H54 (cell line): ENCODE measurements around the gene DCLK3.
A peak's percentile ranks its signal among the peaks of the same experiment; 100 is the strongest.

Experiments
- DNase-seq: peaks from one replicate; pipeline ENCODE4 v3.0.0; 2011; ENCODE audit warnings: low spot score, mixed read lengths; ENCODE audit not compliant: insufficient read length
- FAIRE-seq: peaks from 3 replicates; lab custom pipeline; 2011; peaks lifted over from hg19 to GRCh38; lab: Jason Lieb, UNC
- POLR2A ChIP-seq: IDR thresholded peaks from 2 replicates; pipeline ENCODE4 v1.6.1; 2011; ENCODE audit warnings: low read depth, mild to moderate bottlenecking, low read length

Gene DCLK3

DNA sequence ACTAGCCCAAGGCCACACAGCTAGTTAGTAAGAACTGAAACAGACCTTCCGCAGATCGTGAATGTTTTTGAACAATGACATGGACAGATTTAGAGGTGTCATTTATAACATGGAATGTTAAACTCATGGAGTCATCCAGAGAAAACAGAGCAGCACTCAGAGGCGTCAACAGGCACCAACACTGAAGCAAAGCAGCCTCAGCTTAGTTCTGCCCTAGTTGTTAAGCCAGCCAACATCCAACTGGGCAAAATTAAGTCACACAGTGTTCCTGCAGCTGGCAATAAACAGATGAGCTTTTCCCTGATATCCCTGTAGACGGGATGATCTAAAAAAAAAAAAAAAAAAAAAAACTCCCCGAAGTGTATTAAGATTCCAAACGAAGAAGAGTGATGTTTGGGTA lies 13.6 kb downstream of the DCLK3 start:
- FAIRE-seq = no peak
- no peak for DNase-seq
- TF ChIP-seq POLR2A = no peak

DNA sequence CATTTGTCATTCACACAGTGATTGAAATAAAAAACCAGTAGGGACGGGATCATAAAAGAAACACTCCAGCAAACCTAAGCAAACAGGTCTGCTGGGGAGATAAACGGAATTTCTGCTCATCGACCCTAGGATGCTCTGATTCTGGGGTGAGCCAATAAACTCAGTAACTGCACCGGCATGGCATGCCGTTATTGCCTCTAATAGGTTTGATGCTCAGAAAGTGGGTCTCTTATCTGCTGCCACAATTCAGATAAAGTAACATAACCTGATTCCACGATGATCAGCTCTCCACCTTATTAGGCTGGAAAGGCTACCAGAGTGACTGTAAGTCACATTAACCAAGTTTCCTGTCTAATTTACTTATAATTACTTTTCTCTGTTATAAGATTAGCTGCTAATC lies 19.6 kb downstream of the DCLK3 start:
- no peak for TF ChIP-seq POLR2A
- FAIRE-seq (no peak), DNase-seq (no peak)

DNA sequence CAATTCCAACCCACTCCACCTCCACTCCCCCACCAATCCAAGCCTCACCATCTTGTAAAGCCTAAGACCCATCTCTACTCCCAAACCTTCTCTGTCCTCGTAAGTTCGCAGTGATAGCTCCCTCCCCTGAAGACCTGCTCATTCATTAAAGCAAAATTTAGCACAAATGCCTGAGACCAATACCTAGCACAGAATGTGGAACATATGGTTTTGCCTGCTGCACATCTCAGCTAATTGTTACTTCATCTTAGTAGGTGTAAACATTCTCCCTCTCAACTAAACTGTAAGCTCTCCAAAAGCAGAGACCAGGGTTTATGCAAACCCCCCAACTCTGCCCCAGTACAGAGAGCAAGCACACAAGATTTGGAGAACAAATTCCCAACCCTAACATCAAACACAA lies 20.5 kb downstream of the DCLK3 start:
- DNase-seq = no peak
- FAIRE-seq = no peak
- no peak for TF ChIP-seq POLR2A

DNA sequence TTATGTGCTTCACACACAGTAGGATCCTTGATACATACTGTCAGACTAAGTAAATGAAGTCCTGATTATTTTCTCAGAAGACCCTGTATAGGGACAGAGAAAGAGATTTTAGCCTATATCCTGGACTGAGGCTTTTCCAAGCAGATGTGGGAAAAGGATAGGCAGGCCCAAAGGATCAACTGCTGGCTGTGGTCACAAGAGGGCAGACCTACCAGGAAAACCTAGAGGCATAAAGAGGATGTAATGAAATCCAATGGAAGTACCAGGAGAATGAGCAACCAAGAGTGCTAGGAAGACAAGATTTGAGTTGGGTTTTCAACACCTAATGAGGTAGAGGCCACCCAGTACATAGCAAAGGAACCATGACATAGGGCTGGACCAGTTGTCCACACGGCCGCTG lies 23.1 kb downstream of the DCLK3 start:
- FAIRE-seq = no peak
- DNase-seq = no peak
- TF ChIP-seq POLR2A = no peak

DNA sequence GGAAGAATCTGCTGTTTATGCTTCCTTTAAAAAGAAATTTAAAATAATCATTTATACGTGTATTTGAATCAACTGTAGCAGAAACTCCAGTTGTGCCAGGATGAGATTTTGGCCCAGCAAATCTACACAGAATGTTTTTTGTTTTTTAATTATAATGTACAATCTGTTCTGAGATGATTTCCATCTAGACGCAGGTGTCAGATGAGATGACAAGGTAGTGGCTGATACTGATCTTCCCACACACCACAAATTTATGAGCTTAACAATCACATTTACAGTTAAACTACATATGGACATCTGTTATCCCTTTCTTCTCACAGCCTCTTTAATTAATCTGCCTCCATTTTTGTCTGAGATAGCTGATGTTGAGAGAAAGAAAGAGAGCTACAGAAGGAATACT lies 23.6 kb downstream of the DCLK3 start:
- no peak for TF ChIP-seq POLR2A
- no peak for DNase-seq
- FAIRE-seq = no peak

DNA sequence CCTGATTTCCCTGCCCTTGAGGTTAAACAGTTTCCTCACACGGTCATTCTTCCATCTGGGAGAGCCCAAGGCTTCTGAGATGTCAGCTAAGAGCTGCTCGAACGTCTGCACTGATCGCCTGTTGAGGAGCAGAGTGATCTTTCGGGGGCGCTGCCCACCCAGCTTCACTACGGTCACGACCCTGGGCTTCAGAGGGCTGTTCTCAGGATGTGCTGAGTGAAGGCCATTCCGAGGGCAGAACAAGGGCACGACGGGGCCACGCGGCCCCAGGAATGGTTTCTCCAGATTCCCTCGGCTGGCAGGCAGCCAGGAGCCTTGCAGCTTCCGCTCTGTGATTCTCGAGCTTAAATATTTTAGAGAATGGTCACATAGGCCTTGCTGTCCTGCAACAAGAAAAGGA lies 25.7 kb downstream of the DCLK3 start:
- FAIRE-seq (no peak), DNase-seq (no peak)
- no peak for TF ChIP-seq POLR2A

DNA sequence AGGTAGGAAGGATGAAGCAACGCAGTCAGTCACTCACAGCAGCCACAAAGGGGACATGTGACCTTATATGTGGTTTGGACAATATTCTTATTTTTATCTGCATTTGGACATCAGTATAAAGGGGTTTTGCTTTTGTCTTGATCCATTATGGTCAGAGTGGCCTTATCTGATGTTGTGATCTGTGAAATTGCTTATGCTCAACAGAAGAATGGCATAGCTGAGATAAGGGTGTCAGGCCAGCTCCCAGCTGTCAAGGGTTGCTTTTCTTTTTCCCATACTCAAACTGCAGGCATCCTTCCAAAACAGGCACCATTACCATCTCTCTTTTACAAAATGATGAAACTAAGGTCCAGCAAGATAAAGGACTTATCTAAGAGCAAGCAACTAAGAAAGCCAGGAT lies 28.1 kb downstream of the DCLK3 start:
- FAIRE-seq (no peak), DNase-seq (no peak)
- TF ChIP-seq POLR2A = no peak

DNA sequence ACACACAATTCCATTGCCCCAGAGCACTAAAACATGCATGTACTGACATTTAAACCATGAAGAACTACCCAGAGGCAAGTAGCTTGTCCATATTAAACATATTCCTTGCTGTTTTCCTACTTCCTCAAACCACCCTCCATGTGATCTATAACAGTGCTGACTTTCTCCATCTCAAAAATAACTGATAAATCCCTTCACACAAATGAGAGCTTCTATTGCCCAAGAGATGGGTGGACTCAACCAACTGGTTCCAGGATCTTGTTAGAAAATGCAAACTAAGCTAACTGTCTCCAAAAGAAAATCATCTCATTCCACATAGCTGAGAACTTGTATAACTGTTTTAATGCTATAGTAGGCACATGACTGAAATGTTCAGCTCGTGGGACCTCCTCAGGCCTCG lies 29.6 kb downstream of the DCLK3 start:
- no peak for DNase-seq
- FAIRE-seq = no peak
- TF ChIP-seq POLR2A = no peak

DNA sequence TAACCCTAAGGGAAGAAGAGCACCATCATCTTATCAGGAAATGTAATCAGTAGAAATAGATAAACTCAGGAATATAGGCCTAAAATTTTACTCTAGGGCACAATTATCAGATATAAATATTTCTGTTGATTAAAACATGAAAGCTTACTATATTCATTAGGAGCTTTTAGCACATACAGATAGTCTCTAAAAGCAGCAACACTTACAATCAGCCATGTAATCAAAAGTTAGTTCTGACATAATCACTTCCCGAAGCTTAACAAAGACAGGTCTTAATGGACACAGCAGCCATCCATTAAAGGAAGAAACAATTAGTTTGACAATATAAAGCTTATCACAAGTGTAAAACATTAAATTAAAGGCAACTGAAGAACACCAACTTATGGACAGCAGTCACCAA lies 30.6 kb downstream of the DCLK3 start:
- no peak for DNase-seq
- no peak for TF ChIP-seq POLR2A
- FAIRE-seq = no peak

DNA sequence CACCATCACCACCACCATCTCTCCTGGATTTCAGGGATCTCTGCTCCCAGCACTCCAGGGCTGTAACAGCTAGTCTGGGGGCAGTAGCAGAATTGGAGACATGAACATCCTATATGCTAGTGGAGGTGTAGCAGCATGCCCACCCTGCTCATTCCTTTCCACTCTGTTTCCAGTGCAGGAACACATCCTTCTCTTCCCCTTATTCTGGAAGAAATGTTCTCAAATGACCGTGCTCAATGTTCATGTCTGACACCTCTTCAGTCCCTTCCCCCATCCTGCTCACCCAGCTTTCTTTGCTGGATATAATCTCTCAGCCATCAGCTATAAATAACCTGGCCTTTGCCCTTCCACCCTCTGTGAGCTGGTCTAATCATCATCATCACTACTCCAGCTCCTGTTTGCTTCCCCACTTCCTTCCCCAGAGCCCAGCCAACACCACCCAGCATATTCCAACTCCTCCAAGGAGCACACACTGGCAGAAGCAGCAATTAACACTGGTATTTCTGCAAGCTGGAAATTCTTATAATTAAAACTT lies 31.1 kb downstream of the DCLK3 start:
- no peak for TF ChIP-seq POLR2A
- DNase-seq (no peak), FAIRE-seq (no peak)

DNA sequence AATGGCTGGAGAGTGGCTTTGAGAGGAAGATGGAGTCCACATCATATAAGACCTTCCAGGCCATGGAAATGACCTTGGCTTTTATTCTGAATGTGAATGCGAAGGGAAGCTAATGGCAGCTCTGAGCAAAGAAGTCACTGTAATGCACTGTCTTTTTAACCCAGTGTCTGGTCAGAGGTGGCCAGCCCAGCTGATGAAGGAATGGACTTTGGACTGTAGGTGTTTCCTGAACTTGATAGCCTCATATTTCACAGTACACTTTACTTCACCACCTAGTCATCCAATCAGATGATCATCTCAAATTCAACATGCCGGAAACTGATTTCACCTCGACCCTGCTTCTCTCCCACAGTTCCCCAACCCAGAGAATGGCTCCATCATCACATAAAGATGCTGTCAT lies 33.4 kb downstream of the DCLK3 start:
- TF ChIP-seq POLR2A = no peak
- DNase-seq (no peak), FAIRE-seq (no peak)

DNA sequence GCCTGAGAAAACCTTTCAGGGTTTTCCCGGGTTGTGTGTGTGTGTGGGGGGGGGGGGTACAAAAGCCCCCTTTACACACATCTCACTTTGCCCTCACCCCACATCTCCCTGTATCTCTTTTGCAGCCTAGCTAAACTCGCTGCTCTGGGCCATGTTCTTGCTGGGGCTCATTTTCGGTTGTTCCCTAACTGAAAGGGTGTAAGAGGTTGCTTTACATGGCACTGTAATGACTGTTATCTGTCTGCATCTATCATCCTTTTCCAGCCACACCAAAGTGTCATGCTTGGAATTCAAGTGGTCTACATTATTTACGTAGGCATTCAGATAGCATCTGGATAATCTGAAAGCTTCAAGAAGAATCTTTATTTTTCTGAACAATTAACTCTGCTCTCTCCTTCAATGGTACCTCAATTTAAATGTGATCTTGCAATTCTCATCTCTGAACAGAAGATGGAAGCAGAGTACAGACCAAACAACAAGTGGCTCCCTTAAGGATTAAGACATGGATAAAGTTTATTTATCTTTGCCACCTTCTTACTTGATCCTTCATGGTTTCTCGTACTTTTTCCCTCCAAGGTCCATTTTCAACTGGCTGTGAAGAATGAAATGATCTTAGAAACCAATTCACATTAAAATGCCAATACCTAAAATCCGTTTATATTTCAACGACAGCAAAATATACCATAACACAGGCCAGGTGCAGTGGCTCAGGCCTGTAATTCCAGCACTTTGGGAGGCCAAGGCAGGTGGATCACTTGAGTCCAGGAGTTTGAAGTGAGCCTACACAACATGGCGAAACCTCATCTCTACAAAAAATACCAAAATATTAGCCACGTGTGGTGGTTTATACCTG lies 34.9 kb downstream of the DCLK3 start:
- no peak for TF ChIP-seq POLR2A
- FAIRE-seq = peak; percentile 87
- DNase-seq = peak; percentile 21

DNA sequence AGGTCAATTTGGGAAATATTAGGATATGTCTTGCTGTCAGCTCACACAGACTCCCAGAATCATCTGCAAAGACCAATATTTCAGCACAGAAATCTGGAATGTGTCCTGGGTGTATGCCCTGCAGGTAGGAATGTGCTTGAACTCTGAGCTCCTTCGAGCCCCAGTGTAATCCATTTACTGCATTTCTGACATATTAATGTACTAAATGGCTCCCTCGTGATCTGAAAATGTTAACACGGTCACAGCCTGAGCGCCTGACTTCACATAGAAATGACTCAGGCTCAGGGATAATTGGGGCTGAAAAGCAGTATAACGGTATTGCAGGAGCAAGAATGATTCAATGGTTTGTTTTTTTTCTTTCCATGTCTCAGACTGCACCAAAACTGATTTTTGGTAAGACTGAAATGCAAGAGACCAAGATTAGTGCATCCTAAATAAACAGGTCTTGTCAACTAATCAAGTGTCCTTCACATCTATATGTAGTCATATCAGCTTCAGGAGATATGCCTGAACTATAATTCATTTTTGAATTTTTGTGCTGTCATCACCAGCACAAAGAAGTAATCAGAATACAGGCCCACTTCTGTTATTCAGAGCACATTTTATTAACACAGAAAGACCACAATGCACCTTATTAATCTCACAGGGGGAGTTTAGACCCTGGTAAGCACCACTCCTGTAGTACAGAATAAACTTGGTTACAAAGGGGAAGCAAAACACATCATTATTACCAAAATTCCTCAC lies 49.8 kb downstream of the DCLK3 start:
- DNase-seq (no peak), FAIRE-seq (no peak)
- TF ChIP-seq POLR2A = no peak

DNA sequence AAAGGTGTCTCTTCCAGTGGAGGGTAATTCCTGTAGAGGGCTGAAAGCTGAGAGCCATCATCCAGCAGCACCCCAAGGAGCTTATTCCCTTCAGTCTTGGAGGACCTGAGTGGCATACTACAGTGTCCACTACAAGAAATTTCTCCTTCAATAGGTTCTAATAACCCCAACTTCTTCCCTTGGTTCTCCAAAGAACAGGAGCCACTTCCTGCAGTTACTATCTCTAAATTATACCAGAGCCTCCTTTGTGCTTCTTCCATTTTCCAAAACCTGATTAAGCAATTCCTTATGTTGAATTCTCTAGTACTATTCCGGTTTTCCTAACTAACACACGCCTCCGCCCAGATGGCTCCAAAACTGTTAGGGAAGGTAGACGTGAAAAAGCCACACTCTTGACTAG lies 50.4 kb downstream of the DCLK3 start:
- FAIRE-seq (no peak), DNase-seq (no peak)
- no peak for TF ChIP-seq POLR2A
